Ascending aorta (tissue), 2 donors: Measurements from ENCODE around the gene RACGAP1. TPM values are rescaled to one million over a fixed set of nuclear protein-coding genes. Genes with fewer than 3 reads are reported as not detected.
"Not testable (repeated sequence)": the region's sequence is repeated elsewhere in the genome, so short reads cannot be mapped to it uniquely, and the experiment has no call there.

Experiments used
- DNase-seq, 2 donors: peaks; one replicate each; pipeline ENCODE4 v3.0.0-alpha.2; 2019; ENCODE audit warnings: low spot score in 2 of 2
- H3K27ac ChIP-seq, 2 donors: fragments of 200-600 bp; sonication (generic); one replicate each; pipeline ENCODE4 v1.5.1; 2016 to 2017; ENCODE audit warnings: mild to moderate bottlenecking in 1 of 2
- H3K27me3 ChIP-seq: fragments of 200-600 bp; sonication (generic); one replicate; pipeline ENCODE4 v1.5.1; 2017
- H3K36me3 ChIP-seq, 2 donors: fragments of 200-600 bp; sonication (generic); one replicate each; pipeline ENCODE4 v1.5.1; 2016
- H3K4me1 ChIP-seq, 2 donors: fragments of 200-600 bp; sonication (generic); one replicate each; pipeline ENCODE4 v1.5.1; 2016 to 2017; ENCODE audit warnings: mild to moderate bottlenecking in 1 of 2
- H3K4me3 ChIP-seq, 2 donors: fragments of 200-600 bp; sonication (generic); one replicate each; pipeline ENCODE4 v1.5.1; 2016 to 2017; ENCODE audit warnings: mild to moderate bottlenecking in 1 of 2
- H3K9me3 ChIP-seq, 2 donors: fragments of 200-600 bp; sonication (generic); one replicate each; pipeline ENCODE4 v1.5.1; 2016
- intact Hi-C: fragments of 100-400 bp; cut with DNase I; formaldehyde crosslinking; loops from one replicate; pipeline ENCODE4 v1.15.1; 2023
- total RNA-seq: library from RNA; depleted of rRNA; stranded (reverse); fragments of >200 nt; gene quantifications from one replicate; pipeline ENCODE4 v1.1.0, GENCODE V29; 2016
- TF ChIP-seq, protein P1 (sequence below), 3 experiments: fragments of 200-600 bp in 2 of 3; fragments of 450-650 bp in 1 of 3; sonication (generic) in 2 of 3; IDR thresholded peaks; one replicate each; pipeline ENCODE4 v1.5.1; 2016 to 2019; ENCODE audit warnings: antibody characterized with exemption in 3 of 3, mild to moderate bottlenecking in 1 of 3, moderate library complexity in 1 of 3

Gene RACGAP1
- total RNA-seq, 1 donor from 2014 or later, result 5.1 TPM

DNA sequence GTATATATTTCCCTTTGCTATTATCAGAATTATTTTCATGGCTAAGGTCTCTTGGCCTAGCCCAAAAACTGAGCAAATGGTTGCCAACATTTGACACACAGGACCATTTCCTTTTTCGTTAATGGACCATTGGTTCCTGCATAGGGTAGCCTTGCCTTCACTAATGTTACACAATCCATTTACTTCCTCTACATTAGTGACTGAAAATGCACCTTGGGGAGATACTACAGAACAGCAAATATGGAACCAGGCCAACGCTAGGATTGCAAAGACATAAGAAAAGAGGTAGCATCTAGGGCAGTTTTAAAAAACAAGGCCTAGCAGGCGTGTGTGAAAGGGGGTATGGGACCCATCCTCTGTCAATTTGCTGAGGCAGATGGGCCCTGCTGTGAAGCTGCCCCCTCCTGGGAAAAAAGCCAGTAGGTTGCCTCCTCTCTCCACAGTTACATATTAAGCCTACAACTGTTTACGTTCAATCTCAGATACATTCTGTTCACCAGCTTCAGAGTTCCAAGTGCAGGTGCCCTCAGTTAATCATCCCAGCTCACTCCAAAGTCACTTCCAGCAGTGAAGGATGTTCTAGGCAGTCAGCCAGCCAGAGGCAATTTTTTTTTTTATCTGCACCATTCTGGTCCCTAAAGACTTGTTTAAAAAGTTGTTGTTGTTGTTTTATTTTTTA lies 37.5 kb downstream of the RACGAP1 start:
- no peak for DNase-seq
- H3K36me3 ChIP-seq, result peaks cover 5 to 6% of the 10 kb centered on the region in 2 donors
- TF ChIP-seq, protein P1, sequence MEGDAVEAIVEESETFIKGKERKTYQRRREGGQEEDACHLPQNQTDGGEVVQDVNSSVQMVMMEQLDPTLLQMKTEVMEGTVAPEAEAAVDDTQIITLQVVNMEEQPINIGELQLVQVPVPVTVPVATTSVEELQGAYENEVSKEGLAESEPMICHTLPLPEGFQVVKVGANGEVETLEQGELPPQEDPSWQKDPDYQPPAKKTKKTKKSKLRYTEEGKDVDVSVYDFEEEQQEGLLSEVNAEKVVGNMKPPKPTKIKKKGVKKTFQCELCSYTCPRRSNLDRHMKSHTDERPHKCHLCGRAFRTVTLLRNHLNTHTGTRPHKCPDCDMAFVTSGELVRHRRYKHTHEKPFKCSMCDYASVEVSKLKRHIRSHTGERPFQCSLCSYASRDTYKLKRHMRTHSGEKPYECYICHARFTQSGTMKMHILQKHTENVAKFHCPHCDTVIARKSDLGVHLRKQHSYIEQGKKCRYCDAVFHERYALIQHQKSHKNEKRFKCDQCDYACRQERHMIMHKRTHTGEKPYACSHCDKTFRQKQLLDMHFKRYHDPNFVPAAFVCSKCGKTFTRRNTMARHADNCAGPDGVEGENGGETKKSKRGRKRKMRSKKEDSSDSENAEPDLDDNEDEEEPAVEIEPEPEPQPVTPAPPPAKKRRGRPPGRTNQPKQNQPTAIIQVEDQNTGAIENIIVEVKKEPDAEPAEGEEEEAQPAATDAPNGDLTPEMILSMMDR (IDR thresholded peaks at IDR 0.05), result no peak
- no peaks in the 10 kb centered on the region for H3K4me1 ChIP-seq
- no peaks in the 10 kb centered on the region for H3K9me3 ChIP-seq
- no peak overlapping the region for H3K27ac ChIP-seq
- intact Hi-C loops, result no loop called here
- H3K4me3 ChIP-seq, result no peak overlapping the region
- no peaks in the 10 kb centered on the region for H3K27me3 ChIP-seq

DNA sequence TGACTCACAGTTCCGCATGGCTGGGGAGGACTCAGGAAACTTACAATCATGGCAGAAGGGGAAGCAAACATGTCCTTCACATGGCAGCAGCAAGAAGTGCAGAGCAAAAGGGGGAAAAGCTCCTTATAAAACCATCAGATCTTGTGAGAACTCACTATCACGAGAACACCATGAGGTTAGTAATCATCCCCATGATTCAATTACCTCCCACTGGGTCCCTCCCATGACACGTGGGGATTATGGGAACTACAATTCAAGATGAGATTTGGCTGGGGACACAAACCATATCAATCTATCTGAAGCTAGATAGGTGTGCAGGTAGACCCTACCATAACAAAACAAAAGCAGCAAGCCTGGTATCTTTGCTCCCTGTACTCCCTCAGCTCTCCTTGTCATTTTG lies 38.8 kb downstream of the RACGAP1 start:
- H3K36me3 ChIP-seq, H3K27ac ChIP-seq, intact Hi-C loops: not testable (repeated sequence)

DNA sequence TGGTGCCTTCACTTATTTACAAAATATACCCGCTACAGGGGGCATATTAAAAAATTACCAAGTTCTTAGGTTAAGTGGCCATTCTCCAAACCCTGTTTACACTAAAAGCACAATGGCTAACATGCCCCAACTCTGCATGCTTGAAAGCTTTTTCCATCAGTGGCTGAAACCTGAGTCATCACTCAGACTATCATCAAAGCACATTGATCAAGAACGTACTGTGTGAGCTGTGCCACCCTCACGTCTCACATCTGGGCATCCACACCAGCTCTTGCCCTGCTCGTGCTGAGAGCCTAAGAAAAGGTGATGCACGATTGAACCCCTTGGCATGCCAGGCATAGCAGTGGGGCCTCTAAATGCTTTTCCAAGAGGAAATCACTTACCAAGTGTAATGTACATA lies 39.3 kb downstream of the RACGAP1 start:
- Histone ChIP-seq H3K36me3 (no peaks in the 10 kb centered on the region), H3K9me3 (no peaks in the 10 kb centered on the region), H3K4me1 (no peaks in the 10 kb centered on the region), H3K27ac (no peak overlapping the region), H3K27me3 (no peaks in the 10 kb centered on the region), H3K4me3 (no peak overlapping the region)
- intact Hi-C loops, result no loop called here
- no peak for DNase-seq
- TF ChIP-seq, protein P1 (IDR thresholded peaks at IDR 0.05), result no peak

More for the DNA sequence above, 38.8 kb downstream of the RACGAP1 start:
- DNase-seq, H3K4me1 ChIP-seq, H3K9me3 ChIP-seq, H3K27me3 ChIP-seq, H3K4me3 ChIP-seq: not testable (repeated sequence)

DNA sequence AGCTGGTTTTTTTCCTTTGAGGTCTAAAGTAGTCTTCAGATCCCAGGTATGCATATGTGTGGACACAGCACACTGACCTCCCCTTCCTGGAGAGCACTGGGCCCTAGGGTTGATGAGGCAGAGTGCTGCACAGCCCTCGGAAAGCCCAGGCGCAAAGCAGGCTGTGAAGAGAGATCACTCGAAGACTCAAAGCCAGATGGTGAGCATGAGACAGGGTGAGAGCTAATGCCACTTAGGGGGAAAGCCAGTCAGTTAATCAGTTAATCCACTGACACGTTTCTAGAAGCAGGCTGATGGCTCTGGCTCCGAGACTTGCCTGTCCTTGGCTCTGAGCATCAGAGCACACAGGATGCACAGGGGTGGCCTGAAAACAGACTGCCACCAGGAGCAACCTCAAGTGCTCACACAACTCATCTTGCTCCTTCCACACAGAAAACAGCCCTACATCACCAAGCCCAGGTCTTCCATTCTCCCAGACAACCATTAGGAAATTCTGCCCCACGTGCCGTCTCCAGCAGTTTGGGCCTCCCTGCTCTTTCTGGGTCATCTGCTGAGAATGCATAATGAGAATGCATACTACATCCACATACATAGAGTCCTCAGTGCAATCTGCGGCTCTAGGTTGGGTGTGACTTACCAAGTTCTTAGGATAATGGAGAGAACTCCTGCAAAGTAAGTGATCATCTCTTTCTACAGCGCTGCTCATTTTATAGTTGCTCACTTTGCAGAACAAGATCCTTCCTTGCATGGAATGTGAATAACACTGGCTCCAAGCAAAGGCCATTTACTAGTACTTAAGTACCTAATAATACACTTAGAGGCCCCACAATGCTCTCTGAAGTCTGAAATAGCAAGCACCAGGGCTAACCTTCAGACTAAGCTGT lies 40.6 kb downstream of the RACGAP1 start:
- TF ChIP-seq, protein P1 (IDR thresholded peaks at IDR 0.05), result no peak
- DNase-seq, result no peak
- Histone ChIP-seq H3K27ac (no peak overlapping the region), H3K27me3 (no peaks in the 10 kb centered on the region), H3K9me3 (no peaks in the 10 kb centered on the region), H3K4me1 (no peaks in the 10 kb centered on the region), H3K36me3 (no peaks in the 10 kb centered on the region), H3K4me3 (no peak overlapping the region)
- intact Hi-C loops, result no loop called here

DNA sequence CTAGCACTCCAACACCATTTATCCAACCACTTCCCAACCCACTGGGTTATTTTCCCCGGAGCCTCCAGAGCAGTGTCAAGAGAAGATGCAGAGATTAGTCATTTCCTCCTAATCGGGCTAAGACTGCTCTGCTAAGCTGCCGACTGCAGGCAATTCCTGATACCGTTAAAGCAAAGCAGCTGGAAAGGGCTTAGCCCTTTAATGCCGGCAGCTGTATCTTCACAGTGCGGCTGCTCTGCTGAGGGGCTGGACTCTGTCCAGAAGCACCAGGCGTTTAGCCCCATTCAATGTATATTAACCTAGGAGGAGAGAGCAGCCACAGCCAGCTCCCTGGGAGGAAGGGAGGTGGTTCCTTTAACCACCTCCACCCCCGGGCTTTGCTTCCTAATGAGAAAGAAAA lies 41.4 kb downstream of the RACGAP1 start:
- intact Hi-C loops, result no loop called here
- H3K27ac ChIP-seq, result no peak overlapping the region
- no peaks in the 10 kb centered on the region for H3K9me3 ChIP-seq
- TF ChIP-seq, protein P1 (IDR thresholded peaks at IDR 0.05), result no peak
- H3K36me3 ChIP-seq, result no peaks in the 10 kb centered on the region
- H3K4me1 ChIP-seq, result no peaks in the 10 kb centered on the region
- no peaks in the 10 kb centered on the region for H3K27me3 ChIP-seq
- DNase-seq, result no peak
- H3K4me3 ChIP-seq, result no peak overlapping the region
